ENCODE results near the gene APOL1.

DNA sequence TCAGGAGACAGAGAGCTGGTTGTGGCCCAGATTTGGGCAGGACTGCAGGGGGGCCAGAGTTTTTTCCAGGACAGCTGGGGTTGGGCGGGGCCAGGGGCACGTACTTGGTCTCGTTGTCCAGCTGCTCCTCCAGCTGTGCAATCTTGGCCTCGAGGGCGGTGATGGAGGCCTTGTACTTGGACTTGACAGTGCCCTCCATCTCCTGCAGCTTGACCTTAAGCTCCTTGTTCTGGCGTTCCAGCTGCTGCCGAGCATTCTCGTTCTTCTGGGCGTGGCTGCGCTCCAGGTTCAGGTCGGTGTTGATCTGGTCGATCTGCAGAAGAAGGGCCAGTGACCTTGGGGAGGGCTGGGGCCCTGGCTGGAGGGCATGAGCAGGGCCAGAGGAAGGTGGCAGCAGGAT is 32.1 kb downstream of the APOL1 start:
- TF ChIP-seq POLR2A (IDR thresholded peaks at IDR 0.05) = no peak
- TF ChIP-seq, protein P1, sequence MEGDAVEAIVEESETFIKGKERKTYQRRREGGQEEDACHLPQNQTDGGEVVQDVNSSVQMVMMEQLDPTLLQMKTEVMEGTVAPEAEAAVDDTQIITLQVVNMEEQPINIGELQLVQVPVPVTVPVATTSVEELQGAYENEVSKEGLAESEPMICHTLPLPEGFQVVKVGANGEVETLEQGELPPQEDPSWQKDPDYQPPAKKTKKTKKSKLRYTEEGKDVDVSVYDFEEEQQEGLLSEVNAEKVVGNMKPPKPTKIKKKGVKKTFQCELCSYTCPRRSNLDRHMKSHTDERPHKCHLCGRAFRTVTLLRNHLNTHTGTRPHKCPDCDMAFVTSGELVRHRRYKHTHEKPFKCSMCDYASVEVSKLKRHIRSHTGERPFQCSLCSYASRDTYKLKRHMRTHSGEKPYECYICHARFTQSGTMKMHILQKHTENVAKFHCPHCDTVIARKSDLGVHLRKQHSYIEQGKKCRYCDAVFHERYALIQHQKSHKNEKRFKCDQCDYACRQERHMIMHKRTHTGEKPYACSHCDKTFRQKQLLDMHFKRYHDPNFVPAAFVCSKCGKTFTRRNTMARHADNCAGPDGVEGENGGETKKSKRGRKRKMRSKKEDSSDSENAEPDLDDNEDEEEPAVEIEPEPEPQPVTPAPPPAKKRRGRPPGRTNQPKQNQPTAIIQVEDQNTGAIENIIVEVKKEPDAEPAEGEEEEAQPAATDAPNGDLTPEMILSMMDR (IDR thresholded peaks at IDR 0.05) = no peak
